Colonic mucosa (tissue), 4 donors: ENCODE measurements around the gene RAI1. TPM values are rescaled to one million over a fixed set of nuclear protein-coding genes. Genes with fewer than 3 reads are reported as not detected.

Experiments
- DNase-seq: peaks from one replicate; pipeline ENCODE4 v3.0.0-alpha.2; 2020
- H3K27ac ChIP-seq: fragments of 200-600 bp; one replicate; pipeline ENCODE4 v1.8.0; 2021
- H3K27me3 ChIP-seq: fragments of 200-600 bp; one replicate; pipeline ENCODE4 v1.8.0; 2021
- H3K36me3 ChIP-seq: fragments of 200-600 bp; one replicate; pipeline ENCODE4 v1.8.0; 2021
- H3K4me1 ChIP-seq: fragments of 200-600 bp; one replicate; pipeline ENCODE4 v1.8.0; 2021; ENCODE audit warnings: mild to moderate bottlenecking
- H3K4me3 ChIP-seq: fragments of 200-600 bp; one replicate; pipeline ENCODE4 v1.8.0; 2021
- H3K9ac ChIP-seq, 2 donors: one replicate each; pipeline ENCODE4 v1.7.0; 2013; ENCODE audit warnings: control low read depth in 2 of 2, low read depth in 2 of 2, low read length in 2 of 2
- H3K9me3 ChIP-seq: fragments of 200-600 bp; one replicate; pipeline ENCODE4 v1.8.0; 2021
- CTCF ChIP-seq: fragments of 200-600 bp; IDR thresholded peaks from one replicate; pipeline ENCODE4 v1.8.0; 2022; ENCODE audit warnings: antibody characterized with exemption, mild to moderate bottlenecking
- intact Hi-C: fragments of 100-400 bp; cut with DNase I; formaldehyde crosslinking; loops from one replicate; pipeline ENCODE4 v1.14.1; 2022
- total RNA-seq, 2 donors: library from RNA; stranded (reverse); fragmentation: NEBNext Ultra II Directional in 1 of 2; extraction: Animal tissue kit (Norgen Biotek cat#: 25700) in 1 of 2; gene quantifications; one replicate each; pipeline ENCODE4 v1.2.1, GENCODE V29; 2021
- donor health status: healthy.
- donor health status: DM: no; HTN: no; CAD: no.
- donor health status: DM: no; HTN: no; CAD: no.

RAI1 gene
- total RNA-seq, 2 donors from 2014 or later: 21.8 to 24.5 TPM

- no peak overlapping the region for H3K4me3 ChIP-seq
- intact Hi-C loops: no loop called here
- DNase-seq: no peak
- H3K9me3 ChIP-seq: no peaks in the 10 kb centered on the region
- no peak overlapping the region for H3K27ac ChIP-seq
- H3K27me3 ChIP-seq: no peaks in the 10 kb centered on the region
- no peaks in the 10 kb centered on the region for H3K4me1 ChIP-seq
- H3K36me3 ChIP-seq: no peaks in the 10 kb centered on the region
- H3K9ac ChIP-seq: no peak overlapping the region
- TF ChIP-seq CTCF: no peak
These were observed 20.1 kb upstream of the RAI1 start for GRCh38 chr17:17661134-17661533.

GRCh38 chr17:17661834-17662385 lies 19.3 kb upstream of the RAI1 start:
- no peak for DNase-seq
- intact Hi-C loops: no loop called here

GRCh38 chr17:17663160-17664063 lies 17.8 kb upstream of the RAI1 start:
- H3K27me3 ChIP-seq: no peaks in the 10 kb centered on the region
- H3K9me3 ChIP-seq: no peaks in the 10 kb centered on the region
- no peaks in the 10 kb centered on the region for H3K36me3 ChIP-seq
- no peak overlapping the region for H3K4me3 ChIP-seq
- no peak overlapping the region for H3K9ac ChIP-seq
- no peak overlapping the region for H3K27ac ChIP-seq
- peak; percentile 43 for DNase-seq
- TF ChIP-seq CTCF: no peak
- intact Hi-C loops: no loop called here
- H3K4me1 ChIP-seq: no peaks in the 10 kb centered on the region

More at GRCh38 chr17:17661834-17662385, 19.3 kb upstream of the RAI1 start:
- H3K36me3 ChIP-seq: no peaks in the 10 kb centered on the region
- no peak overlapping the region for H3K9ac ChIP-seq
- no peaks in the 10 kb centered on the region for H3K27me3 ChIP-seq
- H3K4me3 ChIP-seq: no peak overlapping the region
- no peaks in the 10 kb centered on the region for H3K4me1 ChIP-seq
- no peak for TF ChIP-seq CTCF
- H3K9me3 ChIP-seq: no peaks in the 10 kb centered on the region
- H3K27ac ChIP-seq: no peak overlapping the region

GRCh38 chr17:17664064-17664452 lies 17.2 kb upstream of the RAI1 start:
- Histone ChIP-seq H3K27me3 (no peaks in the 10 kb centered on the region), H3K36me3 (no peaks in the 10 kb centered on the region), H3K4me1 (no peaks in the 10 kb centered on the region), H3K9me3 (no peaks in the 10 kb centered on the region), H3K27ac (no peak overlapping the region), H3K4me3 (no peak overlapping the region), H3K9ac (no peak overlapping the region)
- TF ChIP-seq CTCF: no peak
- DNase-seq: no peak
- intact Hi-C loops: no loop called here

- DNase-seq: no peak
- H3K4me3 ChIP-seq: no peak overlapping the region
- H3K9me3 ChIP-seq: no peaks in the 10 kb centered on the region
- H3K27ac ChIP-seq: no peak overlapping the region
- H3K4me1 ChIP-seq: no peaks in the 10 kb centered on the region
- no peaks in the 10 kb centered on the region for H3K27me3 ChIP-seq
- no peak for TF ChIP-seq CTCF
- no peaks in the 10 kb centered on the region for H3K36me3 ChIP-seq
- intact Hi-C loops: no loop called here
- no peak overlapping the region for H3K9ac ChIP-seq
These were observed 16.0 kb upstream of the RAI1 start for GRCh38 chr17:17665255-17665654.
